OCI-LY7 (cell line): ENCODE measurements around the gene TTC24.

ENCODE experiments used
- CTCF ChIP-seq: fragments of 200-600 bp; sonication (generic); conservative IDR thresholded peaks from 2 replicates; pipeline ENCODE4 v1.5.1; 2014; ENCODE audit warnings: mild to moderate bottlenecking, antibody characterized with exemption, low read length, moderate library complexity, mixed read lengths
- EZH2phosphoT487 ChIP-seq: fragments of 200-600 bp; sonication (generic); IDR thresholded peaks from 2 replicates; pipeline ENCODE4 v1.6.1; 2018; ENCODE audit warnings: low read depth, borderline replicate concordance, mild to moderate bottlenecking, mixed run types, antibody characterized with exemption, low read length, moderate library complexity, mixed read lengths

DNA sequence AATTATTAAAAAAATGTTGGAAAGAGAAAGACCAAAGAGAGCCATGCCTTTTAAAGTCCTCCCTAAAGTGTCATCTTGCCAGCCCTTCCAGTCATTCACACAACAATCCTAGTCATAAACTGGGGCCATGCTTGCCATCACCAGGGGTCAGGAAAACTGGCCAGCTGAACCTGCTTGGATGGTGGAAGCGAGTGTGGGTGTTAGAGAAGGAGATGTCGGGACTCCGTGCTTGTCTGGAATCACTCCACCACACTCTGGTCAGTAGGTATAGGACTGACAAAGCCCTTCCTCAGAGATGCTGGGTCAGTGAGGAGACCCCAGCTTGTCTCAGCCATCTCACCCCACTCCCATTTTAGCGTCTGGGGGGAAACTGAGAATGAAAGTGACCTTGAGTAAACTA lies 36.4 kb downstream of the TTC24 start:
- no peak for TF ChIP-seq CTCF
- no peak for TF ChIP-seq EZH2phosphoT487
